T-cell (primary cell): ENCODE measurements around the gene RSF1. TPM values are rescaled to one million over a fixed set of nuclear protein-coding genes. Genes with fewer than 3 reads are reported as not detected.

Experiments
- ATAC-seq, 4 experiments: fragments of 200-7000 bp in 3 of 4; fragments of 150-1000 bp in 1 of 4; cut with Tn5 transposase; replicated peaks in 1 of 4; 1 replicate in 3 of 4; 2 replicates in 1 of 4; pipeline ENCODE4 v1.10.0; 2021; ENCODE audit warnings: moderate library complexity in 3 of 4, mild to moderate bottlenecking in 2 of 4, moderate number of reproducible peaks in 1 of 4
- CTCF ChIA-PET, 2 donors: fragments of 300-600 bp; sonication (Branson Sonifier 250); formaldehyde crosslinking; loops; one replicate each; lab custom pipeline; 2022; ENCODE audit warnings: antibody characterized with exemption in 2 of 2; lab: Charles Lee
- POLR2A ChIA-PET, 2 donors: fragments of 300-600 bp; sonication (Branson Sonifier 250); formaldehyde crosslinking; loops; one replicate each; lab custom pipeline; 2022; ENCODE audit warnings: antibody characterized with exemption in 2 of 2; lab: Charles Lee
- DNase-seq, 35 experiments: peaks; one replicate each; pipeline versions ENCODE4 v3.0.0 to v3.0.0-alpha.2; 2013 to 2023
- H3K27ac ChIP-seq: one replicate; pipeline ENCODE4 v1.5.1; 2013; ENCODE audit warnings: low read length
- H3K27me3 ChIP-seq, 2 experiments: replicated peaks in 1 of 2; 1 replicate in 1 of 2; 2 replicates in 1 of 2; pipeline versions ENCODE4 v1.6.1 to v1.7.0; 2013; ENCODE audit warnings: low read length in 1 of 2, mixed read lengths in 1 of 2; ENCODE audit not compliant: control insufficient read depth in 2 of 2, insufficient read depth in 2 of 2; ENCODE audit errors: extremely low read depth in 1 of 2
- H3K36me3 ChIP-seq, 2 donors: 1 replicate in 1 of 2; 2 replicates in 1 of 2; pipeline versions ENCODE4 v1.6.1 to v1.7.0; 2013; ENCODE audit warnings: low read length in 1 of 2; ENCODE audit not compliant: control insufficient read depth in 2 of 2, insufficient read depth in 1 of 2; ENCODE audit errors: extremely low read depth in 1 of 2
- H3K4me1 ChIP-seq, 2 experiments: 1 replicate in 1 of 2; 2 replicates in 1 of 2; pipeline versions ENCODE4 v1.6.1 to v1.7.0; 2013; ENCODE audit warnings: low read length in 2 of 2, mixed read lengths in 1 of 2; ENCODE audit not compliant: insufficient read depth in 2 of 2, control insufficient read depth in 1 of 2; ENCODE audit errors: extremely low read depth in 1 of 2
- H3K4me3 ChIP-seq, 2 donors: 1 replicate in 1 of 2; 2 replicates in 1 of 2; pipeline versions ENCODE4 v1.5.1 to v1.7.0; 2013; ENCODE audit warnings: mild to moderate bottlenecking in 2 of 2, low read length in 1 of 2, moderate library complexity in 1 of 2; ENCODE audit not compliant: control insufficient read depth in 1 of 2; ENCODE audit errors: extremely low read depth in 1 of 2
- H3K9me3 ChIP-seq: 2 replicates; pipeline ENCODE4 v1.7.0; 2013
- H3K27ac Mint-ChIP-seq, 2 donors: one replicate each; pipeline ENCODE4 v1.8.0; 2020 to 2021; ENCODE audit warnings: mild to moderate bottlenecking in 2 of 2, mixed read lengths in 2 of 2
- H3K27me3 Mint-ChIP-seq, 2 donors: one replicate each; pipeline ENCODE4 v1.8.0; 2021 to 2022; ENCODE audit warnings: mixed read lengths in 2 of 2
- H3K36me3 Mint-ChIP-seq: one replicate; pipeline ENCODE4 v1.8.0; 2021; ENCODE audit warnings: mixed read lengths
- H3K4me1 Mint-ChIP-seq, 3 donors: one replicate each; pipeline ENCODE4 v1.8.0; 2020 to 2022; ENCODE audit warnings: mixed read lengths in 3 of 3, mild to moderate bottlenecking in 1 of 3
- H3K4me3 Mint-ChIP-seq, 3 donors: one replicate each; pipeline ENCODE4 v1.8.0; 2020 to 2022; ENCODE audit warnings: mild to moderate bottlenecking in 3 of 3, mixed read lengths in 3 of 3, moderate library complexity in 3 of 3
- H3K9me3 Mint-ChIP-seq, 3 donors: one replicate each; pipeline ENCODE4 v1.8.0; 2020 to 2022; ENCODE audit warnings: mixed read lengths in 3 of 3
- WGBS: methylation state at CpG from one replicate; pipeline ENCODE4 v1.1.5; 2013; ENCODE audit warnings: missing lambda C conversion rate; ENCODE audit not compliant: insufficient coverage; 5-methylcytosine and 5-hydroxymethylcytosine counted together
- total RNA-seq, 35 experiments: library from RNA in 6 of 35; stranded (reverse) in 6 of 35; fragments of 120-200 nt in 1 of 35; gene quantifications; one replicate each; pipeline versions ENCODE4 v1.2.1 to v1.2.4 and lab custom pipeline; 2013 to 2026

The RSF1 gene
- total RNA-seq, 5 donors from 2014 or later (not counting 1 experiment from before 2014, with no cell fraction given) = 81.5 to 96.8 (median 91.2) TPM

DNA sequence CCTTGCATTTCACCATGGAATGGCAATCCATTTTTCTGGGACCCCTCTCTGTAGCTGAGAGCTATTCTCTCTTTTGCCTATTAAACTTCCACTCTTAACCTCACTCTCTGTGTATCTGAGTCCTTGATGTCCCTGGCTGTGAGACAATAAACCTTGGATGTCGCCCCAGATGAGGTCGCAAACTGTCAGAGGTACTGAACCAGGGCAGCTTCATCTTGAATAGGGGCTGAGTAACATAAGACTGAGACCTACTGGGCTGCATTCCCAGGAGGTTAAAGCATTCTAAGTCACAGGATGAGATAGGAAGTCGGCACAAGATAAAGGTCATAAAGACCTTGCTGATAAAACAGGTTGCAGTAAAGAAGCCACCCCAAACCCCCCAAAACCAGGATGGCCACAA, 68.0 kb downstream of the RSF1 start:
- CTCF ChIA-PET = no interaction called here
- H3K4me3 Mint-ChIP-seq = no peak overlapping the region
- Histone ChIP-seq H3K36me3 (peaks cover 0 to 32% of the 10 kb centered on the region in 2 donors), H3K9me3 (no peaks in the 10 kb centered on the region), H3K27ac (no peak overlapping the region), H3K4me1 (no peaks in the 10 kb centered on the region), H3K4me3 (no peak overlapping the region), H3K27me3 (no peaks in the 10 kb centered on the region)
- POLR2A ChIA-PET = no interaction called here
- ATAC-seq (no peak), DNase-seq (no peak)
- 100% methylated on average over 2 of the region's 3 CpGs for WGBS
- peaks cover 32% of the 10 kb centered on the region for H3K36me3 Mint-ChIP-seq
- H3K27me3 Mint-ChIP-seq = no peaks in the 10 kb centered on the region
- H3K4me1 Mint-ChIP-seq = peaks cover 38 to 64% (median 61%) of the 10 kb centered on the region in 3 donors
- no peaks in the 10 kb centered on the region for H3K9me3 Mint-ChIP-seq
- no peak overlapping the region for H3K27ac Mint-ChIP-seq

DNA sequence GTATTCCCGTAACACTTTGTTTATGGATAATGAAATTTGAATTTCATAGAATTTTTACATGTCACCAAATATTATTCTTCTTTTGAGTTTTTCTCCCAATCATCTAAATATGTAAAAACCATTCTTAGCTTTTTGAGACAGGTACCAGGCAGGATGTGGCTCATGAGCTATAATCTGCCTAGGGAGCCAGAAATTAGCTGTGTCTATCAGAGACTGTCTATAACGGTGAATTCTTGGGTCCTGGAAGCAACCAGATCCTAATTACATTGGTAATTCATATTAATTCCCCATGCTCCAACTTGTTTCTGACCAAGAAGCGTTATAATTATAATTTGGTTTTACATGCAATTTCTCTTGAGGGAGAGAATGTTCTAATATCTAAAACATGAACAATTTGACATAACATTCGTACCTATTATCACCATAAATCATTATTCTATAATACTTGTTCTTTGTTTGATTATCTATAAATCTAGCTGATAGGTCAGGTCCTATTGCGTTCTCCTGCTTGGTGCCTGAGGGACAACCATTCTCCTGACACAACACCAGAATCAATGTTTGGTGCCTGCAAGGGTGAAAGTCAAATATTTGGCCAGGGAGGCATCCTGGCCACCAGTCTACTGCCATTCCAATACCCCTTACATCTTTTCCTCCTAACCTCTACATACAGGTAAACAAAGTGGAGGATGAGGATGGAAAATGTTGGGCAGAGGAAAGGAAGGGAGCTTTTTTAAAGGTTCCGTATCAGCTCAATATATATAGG, 69.9 kb downstream of the RSF1 start:
- no peak overlapping the region for H3K27ac Mint-ChIP-seq
- peaks cover 39 to 58% (median 58%) of the 10 kb centered on the region in 3 donors for H3K4me1 Mint-ChIP-seq
- no CpG with 5 or more reads among the region's 6 CpGs for WGBS
- POLR2A ChIA-PET = no interaction called here
- no peaks in the 10 kb centered on the region for H3K9me3 Mint-ChIP-seq
- CTCF ChIA-PET = no interaction called here
- H3K27me3 ChIP-seq = no peaks in the 10 kb centered on the region
- peaks cover 25% of the 10 kb centered on the region for H3K36me3 Mint-ChIP-seq
- H3K4me3 ChIP-seq = no peak overlapping the region
- DNase-seq = no peak
- H3K9me3 ChIP-seq = no peaks in the 10 kb centered on the region
- H3K36me3 ChIP-seq = peaks cover 0 to 26% of the 10 kb centered on the region in 2 donors
- no peak for ATAC-seq
- H3K4me1 ChIP-seq = no peaks in the 10 kb centered on the region
- H3K4me3 Mint-ChIP-seq = no peak overlapping the region
- H3K27me3 Mint-ChIP-seq = no peaks in the 10 kb centered on the region
- H3K27ac ChIP-seq = no peak overlapping the region

GRCh38 chr11:77749232-77749631, 71.3 kb downstream of the RSF1 start:
- H3K27ac Mint-ChIP-seq = no peak overlapping the region

DNA sequence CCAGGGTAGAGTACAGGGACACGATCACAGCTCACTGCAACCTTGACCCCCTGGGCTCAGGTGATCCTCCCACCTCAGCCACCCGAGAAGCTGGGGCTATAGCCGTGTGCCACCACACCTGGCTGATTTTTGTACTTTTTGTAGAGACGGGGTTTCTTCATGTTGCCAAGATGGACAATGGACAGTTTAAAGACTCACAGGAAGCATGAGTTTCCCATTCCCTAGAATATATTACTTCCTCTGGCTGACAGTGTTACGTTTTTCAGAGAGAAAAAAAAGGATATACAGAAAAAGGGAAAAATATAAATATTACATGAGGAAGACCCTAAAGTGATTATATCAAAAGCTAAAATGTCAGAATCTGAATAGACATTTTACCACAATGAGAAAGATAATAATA, 72.3 kb downstream of the RSF1 start:
- no peaks in the 10 kb centered on the region for H3K27me3 Mint-ChIP-seq
- peaks cover 32 to 46% (median 44%) of the 10 kb centered on the region in 3 donors for H3K4me1 Mint-ChIP-seq

More at GRCh38 chr11:77749232-77749631, 71.3 kb downstream of the RSF1 start:
- peaks cover 28% of the 10 kb centered on the region for H3K36me3 Mint-ChIP-seq
- Histone ChIP-seq H3K9me3 (no peaks in the 10 kb centered on the region), H3K36me3 (peaks cover 0 to 17% of the 10 kb centered on the region in 2 donors), H3K27ac (no peak overlapping the region), H3K27me3 (no peaks in the 10 kb centered on the region), H3K4me1 (no peaks in the 10 kb centered on the region), H3K4me3 (no peak overlapping the region)
- H3K4me1 Mint-ChIP-seq = peaks cover 34 to 54% (median 50%) of the 10 kb centered on the region in 3 donors
- ChIA-PET POLR2A (no interaction called here), CTCF (no interaction called here)
- DNase-seq (no peak), ATAC-seq (no peak)
- 100% methylated on average over 1 of the region's 5 CpGs for WGBS
- H3K27me3 Mint-ChIP-seq = no peaks in the 10 kb centered on the region
- no peak overlapping the region for H3K4me3 Mint-ChIP-seq
- no peaks in the 10 kb centered on the region for H3K9me3 Mint-ChIP-seq

DNA sequence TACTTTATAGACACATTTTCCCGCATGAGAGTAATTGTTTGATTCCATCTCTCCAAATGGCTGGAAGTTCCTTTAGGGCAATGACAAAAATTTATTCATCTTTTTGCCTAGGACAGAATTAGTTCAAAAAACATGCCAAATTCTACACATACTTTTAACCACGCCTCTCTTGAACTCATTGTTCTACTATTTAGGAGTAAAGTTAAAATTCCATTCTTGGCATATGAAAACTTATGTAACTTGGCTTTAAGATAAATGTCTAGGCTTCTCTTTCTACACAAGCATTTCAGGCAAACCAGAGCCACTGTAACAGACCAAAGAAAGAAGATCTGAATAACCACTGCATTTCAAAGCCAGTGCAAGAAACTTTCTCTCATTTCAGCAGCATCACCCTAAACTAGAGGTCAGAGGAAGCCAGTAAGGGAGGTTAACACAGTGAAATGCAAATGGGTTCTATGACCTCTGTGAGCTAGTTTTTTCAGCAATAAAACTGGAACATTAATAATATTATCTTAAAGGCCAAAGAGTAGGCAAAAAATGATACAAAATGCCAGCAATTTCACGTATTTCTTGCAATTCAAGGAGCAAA, 73.0 kb downstream of the RSF1 start:
- Mint-ChIP-seq H3K27ac (no peak overlapping the region), H3K27me3 (no peaks in the 10 kb centered on the region), H3K9me3 (no peaks in the 10 kb centered on the region), H3K36me3 (peaks cover 27% of the 10 kb centered on the region), H3K4me1 (peaks cover 28 to 39% (median 38%) of the 10 kb centered on the region in 3 donors), H3K4me3 (no peak overlapping the region)
- no peak for ATAC-seq
- Histone ChIP-seq H3K27ac (no peak overlapping the region), H3K9me3 (no peaks in the 10 kb centered on the region), H3K4me3 (no peak overlapping the region), H3K4me1 (no peaks in the 10 kb centered on the region), H3K27me3 (no peaks in the 10 kb centered on the region), H3K36me3 (peaks cover 0 to 9% of the 10 kb centered on the region in 2 donors)
- POLR2A ChIA-PET = no interaction called here
- 100% methylated on average over 1 of the region's 3 CpGs for WGBS
- DNase-seq = no peak
- CTCF ChIA-PET = interaction anchor here in 1 of 2 donors (0.5 kb wide), 1 partner anchor 171 kb away, joined by 4 read pairs; no protein-coding TSS in a partner anchor

More for the DNA sequence above, 72.3 kb downstream of the RSF1 start:
- no peak overlapping the region for H3K27ac ChIP-seq
- ATAC-seq (no peak), DNase-seq (no peak)
- no peaks in the 10 kb centered on the region for H3K27me3 ChIP-seq
- no peak overlapping the region for H3K4me3 ChIP-seq
- no peaks in the 10 kb centered on the region for H3K4me1 ChIP-seq
- H3K36me3 ChIP-seq = peaks cover 0 to 10% of the 10 kb centered on the region in 2 donors
- Mint-ChIP-seq H3K27ac (no peak overlapping the region), H3K36me3 (peaks cover 21% of the 10 kb centered on the region), H3K9me3 (no peaks in the 10 kb centered on the region), H3K4me3 (no peak overlapping the region)
- ChIA-PET CTCF (interaction anchor here in 1 of 2 donors (0.5 kb wide), 1 partner anchor 170 kb away, joined by 4 read pairs; no protein-coding TSS in a partner anchor), POLR2A (no interaction called here)
- H3K9me3 ChIP-seq = no peaks in the 10 kb centered on the region
- WGBS = 100% methylated on average over 3 of the region's 5 CpGs

GRCh38 chr11:77736473-77736872, 84.0 kb downstream of the RSF1 start:
- Mint-ChIP-seq H3K36me3 (peaks cover 60% of the 10 kb centered on the region), H3K4me1 (peaks cover 0 to 4% (median 0%) of the 10 kb centered on the region in 3 donors), H3K9me3 (peaks cover 0 to 10% (median 0%) of the 10 kb centered on the region in 3 donors), H3K27me3 (no peaks in the 10 kb centered on the region), H3K27ac (no peak overlapping the region), H3K4me3 (no peak overlapping the region)
- Histone ChIP-seq H3K9me3 (no peaks in the 10 kb centered on the region), H3K27ac (no peak overlapping the region), H3K27me3 (no peaks in the 10 kb centered on the region), H3K4me1 (no peaks in the 10 kb centered on the region), H3K4me3 (no peak overlapping the region), H3K36me3 (peaks cover 13 to 44% of the 10 kb centered on the region in 2 donors)
- 100% methylated on average over 2 of the region's 2 CpGs for WGBS
- ATAC-seq (no peak), DNase-seq (no peak)
- CTCF ChIA-PET = no interaction called here
- POLR2A ChIA-PET = no interaction called here
